Pons (tissue), 1 donor: ENCODE data around the gene AKT1S1.

Source experiments
- DNase-seq: peaks from one replicate; pipeline ENCODE4 v3.0.0-alpha.2; 2016; ENCODE audit warnings: low spot score

AKT1S1 gene

GRCh38 chr19:49854378-49855263, 22.5 kb downstream of the AKT1S1 start:
- no peak for DNase-seq

GRCh38 chr19:49853852-49854377, 23.2 kb downstream of the AKT1S1 start:
- DNase-seq, result no peak

DNA sequence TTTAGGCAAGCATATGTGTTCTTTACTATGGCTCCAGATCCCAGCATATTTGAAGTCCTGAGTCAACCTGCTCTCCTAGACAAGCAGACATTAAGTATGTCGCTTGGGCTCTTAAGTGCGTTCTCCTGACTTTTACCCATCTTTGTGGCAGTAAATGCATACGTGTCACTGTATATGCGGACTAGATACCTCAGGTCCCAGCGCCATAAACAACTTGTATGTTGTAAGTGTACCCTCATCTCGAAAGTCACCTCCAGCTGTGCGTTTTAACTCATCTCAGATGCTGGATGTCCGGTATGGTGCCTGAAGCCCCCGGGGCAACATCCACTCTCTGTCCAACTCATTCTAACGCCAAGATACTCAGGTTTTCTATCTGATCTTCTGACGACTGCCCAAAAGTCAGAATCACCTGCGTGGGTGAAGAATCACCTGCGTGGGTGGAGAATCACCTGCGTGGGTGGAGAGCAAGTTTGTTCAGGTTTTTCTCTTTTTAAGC, 24.5 kb downstream of the AKT1S1 start:
- no peak for DNase-seq

DNA sequence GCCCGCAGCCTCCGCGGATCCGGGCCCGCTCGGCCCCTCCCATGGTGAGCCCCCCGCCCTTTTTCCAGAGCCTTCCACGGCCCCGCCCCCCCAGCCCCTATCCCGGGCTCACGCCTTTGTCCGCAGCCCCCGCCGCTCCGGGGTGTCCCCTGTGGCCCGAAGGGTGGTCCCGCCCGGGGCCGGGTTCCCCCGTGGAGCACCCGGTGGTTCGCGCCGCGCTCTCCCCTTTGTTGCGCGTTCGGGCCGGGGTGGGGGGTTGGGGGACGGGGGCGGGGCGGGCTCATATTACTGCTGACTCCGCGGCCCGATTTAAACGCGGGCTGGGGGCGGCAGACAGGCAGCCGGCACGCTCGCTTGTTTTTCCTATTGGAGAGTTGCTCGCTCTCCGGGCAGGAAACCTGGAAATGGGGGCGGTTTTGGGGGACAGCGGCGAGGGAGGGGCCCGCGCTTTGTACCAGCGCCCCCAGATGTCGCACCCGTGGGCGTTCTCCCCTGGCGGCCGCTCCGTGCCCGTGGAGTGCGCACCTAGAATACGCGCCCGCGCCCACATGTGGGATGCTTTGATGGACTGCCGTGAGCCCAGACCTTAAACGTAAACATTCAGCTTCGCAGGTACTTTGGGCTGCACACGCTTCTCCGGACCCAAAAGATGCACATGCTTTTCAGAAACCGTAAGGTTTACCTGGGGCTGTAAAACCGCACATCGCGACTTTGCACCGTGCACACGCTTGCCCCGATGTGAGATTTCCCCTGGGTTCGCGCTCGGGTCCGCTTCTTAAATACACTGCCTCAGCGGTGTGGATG, 25.5 kb downstream of the AKT1S1 start:
- no peak for DNase-seq

GRCh38 chr19:49850487-49851342, 26.4 kb downstream of the AKT1S1 start, which contains the start of gene PTOV1:
Gene PTOV1, plus strand, starts transcription at chr19:49851159.
- DNase-seq, result peak; percentile 95

DNA sequence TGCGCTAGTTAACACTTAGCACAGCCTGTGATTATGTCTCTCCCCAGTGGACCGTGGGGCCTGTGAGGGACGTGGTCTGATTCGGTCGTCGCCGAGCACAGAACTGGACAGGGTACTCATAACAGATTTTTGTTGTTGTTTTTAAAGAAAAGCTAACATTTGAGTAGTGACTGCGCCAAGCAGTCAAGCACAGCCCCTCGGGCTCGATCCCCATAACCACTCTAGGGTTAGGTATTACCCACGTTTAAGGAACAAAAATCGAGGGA, 27.0 kb downstream of the AKT1S1 start:
- DNase-seq, result no peak

DNA sequence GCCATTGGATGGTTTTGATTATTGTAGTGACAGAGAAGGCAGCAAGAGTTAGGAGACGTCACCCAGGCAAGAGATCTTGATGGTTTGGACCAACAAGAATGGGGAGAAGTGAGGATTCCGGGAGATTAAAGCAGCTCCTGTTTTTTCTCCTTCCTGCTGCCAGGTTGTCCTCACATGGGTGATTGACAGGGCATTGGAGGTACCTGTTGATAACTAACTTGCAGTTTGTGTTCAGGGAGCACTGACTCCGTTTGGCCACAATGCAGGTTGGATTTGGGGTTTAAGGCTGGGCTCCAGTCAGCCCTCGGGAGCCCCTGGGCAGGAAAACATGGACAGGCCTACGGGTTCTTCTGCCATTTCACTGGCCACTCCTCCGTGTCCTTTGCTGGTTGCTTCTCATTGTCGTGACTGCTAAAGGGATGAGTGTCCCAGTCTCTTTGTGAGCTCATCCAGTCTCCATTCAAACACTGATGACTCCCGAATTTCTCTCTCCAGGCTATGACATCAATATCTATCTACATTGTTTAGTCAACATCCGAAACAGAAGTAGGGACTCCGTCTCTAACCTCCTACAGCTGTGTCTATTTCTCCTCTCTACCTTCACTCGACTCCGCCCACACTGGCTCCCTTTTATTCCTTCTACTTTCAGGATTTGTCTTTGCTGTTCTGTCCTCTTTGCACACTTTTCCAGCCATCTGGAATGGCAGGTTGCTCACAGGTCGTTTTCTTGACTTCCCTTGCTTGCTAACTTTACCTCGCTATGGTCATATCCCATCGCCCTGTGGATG, 27.5 kb downstream of the AKT1S1 start:
- no peak for DNase-seq

DNA sequence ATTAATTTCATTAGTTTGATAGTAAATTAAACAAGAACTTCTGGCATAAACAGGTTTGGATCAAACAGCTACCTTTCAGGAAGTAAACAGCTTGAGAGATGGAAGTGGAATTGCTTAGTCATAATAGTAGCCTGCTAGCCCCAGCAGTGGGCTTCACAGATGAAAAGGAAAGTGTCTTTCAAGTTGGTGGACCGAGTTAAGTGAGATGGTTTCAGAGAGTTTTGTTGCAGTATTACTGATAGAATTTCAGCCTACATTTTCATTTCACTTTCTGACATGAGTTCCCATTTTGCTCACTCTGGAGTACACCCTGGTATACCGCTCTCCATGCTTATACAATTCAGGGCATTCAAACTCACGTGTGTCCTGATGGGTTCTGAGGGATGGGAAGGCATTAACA, 28.2 kb downstream of the AKT1S1 start:
- DNase-seq, result no peak

DNA sequence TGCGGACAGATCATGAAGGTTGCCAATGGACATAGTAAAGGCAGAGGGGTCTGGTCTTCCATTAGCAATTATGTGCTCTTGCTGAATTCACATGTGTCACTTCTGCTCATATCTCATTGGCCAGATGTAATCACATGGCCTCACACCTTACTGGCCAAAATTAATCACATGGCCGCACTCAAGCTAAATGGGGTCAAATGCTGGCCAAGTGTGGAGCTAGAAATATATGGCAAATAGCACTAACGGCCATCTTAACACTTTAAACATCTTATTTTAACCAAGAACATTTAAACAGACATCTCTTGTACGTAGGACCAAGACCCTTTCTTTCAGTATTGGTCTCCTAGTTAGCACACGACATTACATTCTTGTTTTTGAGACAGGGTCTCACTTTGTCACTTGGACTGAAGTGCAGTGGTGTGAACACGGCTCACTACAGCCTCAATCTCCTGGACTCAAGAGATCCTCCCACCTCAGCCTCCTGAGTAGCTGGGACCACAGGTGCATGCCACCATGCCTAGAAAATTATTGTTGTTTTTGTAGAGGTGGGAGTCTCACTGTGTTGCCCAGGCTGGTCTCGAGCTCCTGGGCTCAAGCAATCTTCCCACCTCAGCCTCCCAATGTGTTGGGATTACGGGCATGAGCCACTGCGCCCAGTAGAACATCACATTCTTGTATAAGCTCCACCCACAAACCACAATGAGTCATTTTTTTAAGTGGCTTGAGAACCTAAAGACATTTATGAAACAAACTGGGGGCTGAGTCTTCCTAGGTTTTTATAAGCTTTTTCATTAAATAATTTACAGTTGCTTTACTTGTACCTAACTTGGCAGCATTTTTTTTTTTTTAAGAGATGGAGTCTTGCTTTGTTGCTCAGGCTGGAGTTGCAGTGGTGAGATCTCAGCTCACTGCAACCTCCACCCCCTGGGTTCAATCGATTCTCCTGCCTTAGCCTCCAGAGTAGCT, 29.1 kb downstream of the AKT1S1 start:
- DNase-seq, result no peak

GRCh38 chr19:49846408-49846807, 30.7 kb downstream of the AKT1S1 start:
- DNase-seq, result no peak

- DNase-seq, result no peak
Measured at GRCh38 chr19:49845414-49845813, 31.7 kb downstream of the AKT1S1 start.

DNA sequence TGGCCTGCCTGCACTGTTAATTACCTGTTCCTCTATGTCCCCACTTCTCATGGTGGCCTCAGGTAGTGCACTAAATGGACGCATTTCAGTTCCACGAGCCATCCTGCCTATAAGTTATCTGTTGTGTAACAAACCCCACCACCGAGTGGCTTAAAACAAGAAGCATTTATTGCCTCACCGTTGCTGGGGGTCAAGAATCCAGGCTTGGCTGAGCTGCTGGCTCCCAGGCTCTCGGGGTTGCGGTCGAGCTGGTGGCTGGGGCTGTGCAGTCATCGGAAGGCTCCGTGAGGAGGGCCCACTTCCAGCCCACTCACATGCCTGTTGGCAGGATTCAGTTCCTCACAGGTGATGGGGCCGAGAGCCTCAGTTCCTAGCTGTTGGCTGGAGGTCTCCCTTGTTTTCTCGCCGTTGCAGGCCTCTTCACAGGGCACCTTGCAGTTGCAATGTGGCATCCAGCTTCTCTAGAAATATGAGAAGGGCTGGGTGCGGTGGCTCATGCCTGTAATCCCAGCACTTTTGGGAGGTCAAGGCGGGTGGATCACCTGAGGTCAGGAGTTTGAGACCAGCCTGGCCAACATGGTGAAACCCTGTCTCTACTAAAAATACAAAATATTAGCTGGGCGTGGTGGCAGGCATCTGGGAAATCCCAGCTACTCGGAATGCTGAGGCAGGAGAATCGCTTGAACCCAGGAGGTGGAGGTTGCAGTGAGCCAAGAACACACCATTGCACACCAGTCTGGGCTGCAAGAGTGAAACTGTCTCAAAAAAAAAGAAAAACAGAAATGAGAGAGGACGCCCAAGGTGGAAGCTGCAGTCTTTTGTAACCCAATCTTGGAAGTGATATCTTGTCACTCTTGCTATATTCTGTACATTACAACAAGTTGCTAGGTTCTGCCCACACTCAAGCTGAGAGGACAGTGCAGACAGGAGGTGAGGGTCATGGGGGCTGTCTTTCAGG, 32.7 kb downstream of the AKT1S1 start:
- no peak for DNase-seq

DNA sequence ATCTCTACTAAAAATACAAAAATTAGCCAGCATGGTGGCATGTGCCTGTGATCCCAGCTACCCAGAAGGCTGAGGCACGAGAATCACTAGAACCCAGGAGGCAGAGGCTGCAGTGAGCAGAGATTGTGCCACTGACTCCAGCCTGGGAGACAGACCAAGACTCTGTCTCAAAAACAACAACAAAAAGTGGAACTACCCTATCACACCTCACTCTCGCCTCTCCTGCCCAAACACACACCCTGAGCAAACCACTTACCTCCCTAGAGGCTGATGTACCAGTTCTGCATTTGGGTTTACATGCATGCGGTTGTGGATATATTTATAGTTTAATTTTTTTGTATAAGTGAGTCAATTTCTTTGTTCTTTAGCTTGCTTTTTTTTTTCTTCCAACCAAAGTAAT, 33.9 kb downstream of the AKT1S1 start:
- DNase-seq, result no peak

DNA sequence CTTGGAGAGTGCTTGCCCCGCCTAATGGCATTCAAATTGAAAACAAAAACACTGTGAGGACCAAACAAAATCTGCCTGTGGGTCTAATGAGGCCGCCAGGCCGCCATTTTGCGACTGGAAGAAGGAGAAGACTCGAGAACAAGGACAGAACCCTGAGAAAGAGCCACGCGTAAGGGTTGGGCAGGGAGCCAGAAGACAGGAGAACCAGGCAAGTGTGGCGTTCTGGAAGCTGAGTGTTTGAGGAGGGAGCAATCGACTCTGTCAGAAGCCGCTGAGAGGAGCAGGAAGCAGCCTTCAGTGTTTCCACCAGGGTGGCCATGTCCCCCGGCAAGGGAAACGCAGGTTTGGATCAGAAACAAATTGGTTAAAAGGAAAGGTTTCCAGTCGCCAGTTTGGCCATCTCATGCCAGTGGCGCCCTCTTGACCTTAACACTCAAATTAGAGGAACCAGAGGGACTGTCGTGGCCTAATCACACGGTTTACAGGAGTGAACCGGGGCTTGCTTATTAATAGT, 36.4 kb downstream of the AKT1S1 start:
- DNase-seq, result no peak

DNA sequence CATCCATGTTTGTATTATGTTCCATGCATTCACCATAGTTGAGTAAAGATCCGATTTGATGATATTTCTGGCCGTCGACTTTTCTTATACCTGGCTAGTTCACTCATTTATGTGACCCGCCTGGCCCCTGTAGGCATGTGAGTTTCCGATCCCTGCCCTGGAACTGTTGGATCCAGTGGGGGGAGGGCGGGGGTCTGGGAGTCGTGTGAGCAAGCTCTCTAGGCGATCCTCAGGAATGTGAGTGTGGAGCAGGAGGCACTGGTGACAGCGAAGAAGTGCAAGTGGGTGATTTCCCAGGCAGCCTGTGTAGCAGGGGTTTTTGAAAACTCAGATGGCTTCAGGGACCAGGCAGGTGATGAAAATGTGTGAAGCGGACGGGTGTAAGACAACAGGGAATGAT, 36.8 kb downstream of the AKT1S1 start:
- DNase-seq, result no peak

- no peak for DNase-seq
Measured at GRCh38 chr19:49839713-49840112, 37.4 kb downstream of the AKT1S1 start.

- no peak for DNase-seq
Measured at GRCh38 chr19:49838885-49839588, 38.1 kb downstream of the AKT1S1 start.

DNA sequence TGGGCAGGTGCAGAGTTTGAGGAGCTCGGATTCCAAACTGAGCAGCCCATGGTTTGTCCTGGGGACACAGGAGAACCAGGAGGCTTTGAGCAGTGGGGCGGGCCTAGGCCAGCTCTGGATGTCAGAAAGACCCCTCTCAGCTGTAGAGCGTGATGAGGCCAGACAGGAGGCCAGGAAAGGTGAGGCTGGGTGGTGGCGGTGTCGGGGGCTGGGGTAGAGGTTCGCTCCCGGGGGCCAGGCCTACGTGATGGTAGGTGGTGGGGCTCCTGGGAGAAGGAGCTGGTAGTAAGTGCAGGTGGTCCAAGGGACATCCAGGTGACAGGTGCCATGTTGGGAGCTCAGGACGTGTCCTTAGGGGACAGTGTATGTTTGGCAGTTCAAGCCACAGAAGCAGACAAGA, 39.7 kb downstream of the AKT1S1 start:
- DNase-seq, result no peak
